Right renal cortex interstitium (tissue), 3 donors: ENCODE measurements around the gene KDM5A. TPM values are rescaled to one million over a fixed set of nuclear protein-coding genes. Genes with fewer than 3 reads are reported as not detected.

Source experiments
- DNase-seq, 3 donors: peaks; one replicate each; pipeline ENCODE4 v3.0.0-alpha.2; 2013; ENCODE audit warnings: low read depth in 3 of 3, low spot score in 2 of 3
- polyA plus RNA-seq, 3 donors: library from polyadenylated mRNA; unstranded; fragments of 120-200 nt; gene quantifications; one replicate each; pipeline ENCODE4 v1.2.1, GENCODE V29; 2013; ENCODE audit not compliant: insufficient read length in 3 of 3

Gene KDM5A
- polyA plus RNA-seq, 3 donors, result 44.1 to 47.4 (median 44.2) TPM

DNA sequence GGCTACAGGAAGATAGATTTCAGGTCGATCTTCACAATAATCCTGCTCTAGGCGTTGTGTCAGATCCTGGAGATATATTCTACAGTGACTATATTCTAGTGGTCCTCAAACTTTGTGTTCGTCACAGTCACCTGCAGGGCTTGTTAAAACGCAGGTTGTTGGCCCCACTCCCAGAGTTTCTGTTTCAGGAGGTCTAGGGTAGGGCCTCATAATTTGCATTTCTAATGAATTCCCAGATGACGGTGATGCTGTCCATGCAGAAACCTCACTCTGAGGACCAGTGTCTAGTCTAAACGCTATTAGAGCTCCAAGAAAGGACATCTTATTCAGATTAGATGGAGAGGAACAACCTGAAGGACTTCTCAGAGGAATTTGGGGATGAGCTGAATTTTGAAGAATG, 113.3 kb downstream of the KDM5A start:
- DNase-seq, result no peak

DNA sequence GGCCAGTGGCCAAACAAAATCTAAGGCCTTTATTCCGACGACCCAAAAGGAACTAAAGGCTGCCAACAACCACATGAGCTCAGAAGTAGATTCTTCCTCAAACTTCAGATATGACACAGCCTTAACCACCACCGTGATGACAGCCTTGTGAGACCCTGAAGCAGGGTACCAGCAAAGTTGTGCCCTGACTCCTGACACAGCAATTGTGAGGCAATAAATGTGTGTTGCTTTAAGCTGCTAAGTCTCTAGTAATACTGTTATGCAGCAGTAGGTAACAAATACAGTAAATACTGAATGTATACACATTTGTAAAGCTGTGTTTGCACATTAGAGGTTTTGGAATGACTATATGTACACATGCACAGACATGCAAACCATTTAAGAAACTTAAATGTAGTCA, 115.7 kb downstream of the KDM5A start:
- DNase-seq, result no peak

DNA sequence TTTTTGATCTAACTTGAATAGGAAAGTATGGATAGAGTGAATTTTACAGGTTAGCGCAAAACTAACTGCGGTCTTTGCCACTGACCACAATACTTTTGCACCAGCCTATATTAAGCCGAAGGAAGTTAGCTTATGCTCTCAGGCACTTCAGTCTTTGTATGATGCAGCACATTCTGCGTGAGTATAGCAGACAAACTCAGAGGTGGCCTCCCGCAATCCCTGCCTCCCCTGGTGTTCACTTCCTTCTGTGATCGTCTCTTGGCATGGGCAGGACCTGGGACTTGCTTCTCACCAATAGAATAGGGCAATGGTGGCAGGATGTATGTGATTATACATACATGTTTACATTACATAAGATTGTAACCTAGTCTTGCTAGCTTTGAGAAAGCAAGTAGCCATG, 116.2 kb downstream of the KDM5A start:
- DNase-seq, result no peak

DNA sequence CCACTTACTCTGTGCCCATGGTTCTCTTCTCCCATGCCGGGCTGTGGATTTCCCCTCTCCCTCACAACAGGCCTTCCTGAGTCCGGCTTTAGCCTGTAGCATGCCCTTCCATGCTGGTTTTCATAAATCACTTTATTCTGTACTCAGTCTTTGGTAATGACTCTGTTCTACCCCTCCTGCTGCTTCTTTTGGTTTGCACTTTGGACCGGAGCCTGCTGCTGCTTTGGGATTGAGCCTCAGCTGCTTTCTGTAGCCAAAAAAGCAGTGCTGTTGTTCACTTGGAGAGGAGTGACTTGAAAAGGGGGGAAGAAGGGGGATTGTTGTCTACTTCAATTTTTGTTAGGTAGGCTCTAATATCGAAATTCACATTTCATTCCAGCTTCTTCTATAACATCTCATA, 118.0 kb downstream of the KDM5A start:
- no peak for DNase-seq

DNA sequence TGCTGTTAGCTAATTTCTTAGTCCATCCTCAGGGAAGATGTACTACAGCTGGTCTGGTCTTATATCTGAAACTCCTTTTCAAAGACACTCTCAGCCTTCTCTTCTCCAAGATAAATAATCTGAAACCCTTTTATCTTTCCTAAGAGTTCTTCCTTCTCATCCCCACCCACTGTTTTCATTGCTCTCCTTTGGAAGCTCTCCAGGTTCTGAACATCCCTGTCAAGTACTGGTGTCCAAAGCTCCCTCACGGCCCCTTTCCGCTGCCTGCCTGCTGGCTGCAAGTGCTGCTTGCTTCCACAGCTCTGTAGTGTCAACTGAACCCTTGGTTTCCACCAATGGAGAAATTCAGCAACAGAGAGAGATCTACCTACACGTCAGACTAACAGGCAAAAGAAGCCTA, 119.9 kb downstream of the KDM5A start:
- no peak for DNase-seq

DNA sequence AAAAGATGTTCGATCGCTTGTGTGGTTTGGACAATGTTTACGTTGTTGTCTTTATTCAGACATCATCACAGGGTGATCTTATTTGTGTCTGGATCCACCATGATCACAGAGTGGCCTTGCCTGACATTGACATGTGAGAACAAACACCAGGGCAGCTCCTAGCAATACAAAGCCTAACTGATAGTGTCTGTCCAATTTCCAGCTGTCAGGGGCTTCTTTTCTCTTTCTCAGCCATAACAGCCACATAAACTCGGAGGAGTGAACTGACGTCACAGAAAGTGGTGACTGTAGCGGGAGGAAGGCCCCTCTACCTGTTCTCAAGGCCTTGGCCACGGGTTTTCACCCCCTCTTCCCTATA, 120.7 kb downstream of the KDM5A start:
- DNase-seq, result no peak

DNA sequence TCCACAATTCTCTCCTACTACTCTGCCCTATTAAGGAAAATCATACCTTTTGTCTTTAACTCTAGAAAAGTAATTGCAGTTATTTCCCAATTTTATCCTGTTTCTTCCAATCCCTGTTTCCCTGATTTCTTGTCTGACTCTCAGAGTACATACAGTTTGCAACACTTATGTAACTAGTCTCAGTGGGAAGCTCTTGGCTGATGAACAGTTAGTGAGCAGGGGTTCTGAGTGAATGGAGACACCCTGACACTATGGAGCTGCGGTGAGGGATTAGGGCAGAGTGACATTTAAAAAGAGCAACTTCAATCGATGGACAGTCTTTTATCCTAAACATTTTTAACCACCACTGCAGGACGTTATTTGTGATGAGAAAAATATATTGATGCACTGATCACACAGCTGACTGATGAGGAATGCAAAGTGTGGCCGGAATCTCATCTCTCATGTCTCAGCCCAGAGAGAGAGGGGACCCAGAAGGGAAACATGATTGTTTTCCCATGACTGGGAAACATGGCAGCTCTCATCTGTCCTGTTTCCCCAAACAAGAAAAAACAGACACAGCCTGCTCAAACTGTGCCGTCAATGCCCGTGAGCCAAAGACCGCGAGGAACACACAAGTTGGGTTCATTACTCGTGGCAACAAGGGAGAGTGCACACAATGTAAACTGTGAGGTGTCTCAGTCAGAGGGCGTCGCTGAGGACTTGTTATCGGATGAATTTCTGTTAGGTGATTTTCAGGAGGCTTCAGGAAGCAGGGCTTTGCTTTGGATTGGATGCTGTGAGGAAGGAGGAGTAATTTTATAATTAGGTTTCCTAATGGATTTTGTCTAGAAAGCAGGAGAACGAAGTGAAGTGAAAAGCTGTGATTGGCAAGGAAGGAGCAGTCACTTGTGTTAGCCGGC, 121.3 kb downstream of the KDM5A start:
- no peak for DNase-seq

DNA sequence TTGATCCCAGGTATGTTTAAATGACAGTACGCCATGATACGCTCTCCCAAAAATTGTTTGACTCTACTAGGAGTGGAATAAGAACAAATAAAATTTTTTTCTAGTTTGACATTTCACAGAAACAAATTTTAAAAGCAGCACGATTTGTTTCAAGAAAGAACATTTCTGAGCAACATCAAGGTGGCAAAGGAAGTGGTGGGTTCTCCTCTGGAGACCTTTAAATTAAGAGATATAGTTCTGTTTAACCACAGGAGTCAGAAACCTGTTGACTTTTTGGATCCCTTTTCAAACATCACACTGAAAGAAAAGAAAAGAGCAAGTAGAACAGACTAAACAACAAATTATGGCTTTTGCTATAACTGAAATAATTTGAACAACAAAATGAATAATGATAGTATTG, 124.0 kb downstream of the KDM5A start:
- DNase-seq, result no peak

DNA sequence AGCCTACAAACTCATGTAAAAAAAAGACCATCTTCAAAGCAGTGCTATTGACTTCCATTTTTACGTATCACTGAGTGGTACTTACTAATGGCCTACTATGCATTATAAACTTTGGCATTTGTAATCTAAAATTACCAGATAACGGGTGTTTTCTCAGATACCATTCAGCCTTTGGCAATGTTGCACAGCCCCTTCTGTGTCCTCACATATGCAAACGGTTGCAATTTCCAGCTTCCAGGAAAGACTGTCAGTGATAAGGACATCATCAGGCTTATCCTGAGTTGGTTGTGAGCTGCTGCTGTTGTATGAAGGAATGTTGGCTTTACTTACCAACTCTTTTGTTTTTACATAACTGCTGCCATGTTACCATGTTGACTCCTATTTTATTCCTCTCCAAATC, 124.9 kb downstream of the KDM5A start:
- no peak for DNase-seq

DNA sequence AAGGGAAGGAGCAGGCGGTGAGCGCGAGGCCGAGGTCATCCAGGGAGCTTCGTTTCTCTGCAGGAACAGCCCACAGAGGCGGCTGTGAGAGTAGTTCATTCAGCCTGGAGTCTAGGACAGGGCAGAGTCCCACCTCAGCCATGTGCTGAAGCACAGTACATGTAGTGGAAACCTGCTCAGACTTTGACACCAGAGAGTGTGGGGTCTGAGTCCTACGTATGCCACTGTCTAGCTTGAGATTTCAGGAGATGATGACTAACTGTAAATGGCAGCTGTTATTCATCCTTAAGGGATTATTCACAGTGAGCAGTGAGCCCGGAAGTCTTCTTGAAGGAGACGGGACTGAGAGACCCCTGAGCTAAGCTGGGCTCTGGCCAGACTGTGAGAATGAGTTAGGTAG, 125.5 kb downstream of the KDM5A start:
- no peak for DNase-seq

DNA sequence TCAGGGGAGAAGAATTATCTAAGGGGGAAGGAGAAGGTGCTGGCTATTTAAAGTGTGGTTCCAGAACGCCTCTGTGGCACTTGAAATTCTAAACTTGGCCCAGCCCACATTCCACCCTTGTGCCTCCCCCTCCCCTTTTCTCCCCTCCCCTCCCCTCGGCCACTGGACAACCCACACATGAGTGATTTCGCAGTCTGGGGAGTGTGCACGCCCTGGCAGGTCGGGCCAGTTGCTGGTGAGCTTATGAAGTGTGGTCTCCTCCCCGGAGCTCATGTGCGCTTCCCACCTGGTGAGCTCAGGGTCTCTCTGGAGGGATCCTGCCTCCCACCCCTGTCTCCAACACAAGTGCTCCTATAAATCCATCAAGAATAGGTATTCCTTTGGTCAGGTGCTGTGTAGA, 126.3 kb downstream of the KDM5A start, which contains the start of gene SLC6A13:
TSS of gene SLC6A13 (minus strand) at position 20 of the 400 bp plus-strand sequence. CDS start 2,784 bp downstream, outside the sequence.
- peak in 2 of 3 donors; percentile 56 to 75 for DNase-seq

DNA sequence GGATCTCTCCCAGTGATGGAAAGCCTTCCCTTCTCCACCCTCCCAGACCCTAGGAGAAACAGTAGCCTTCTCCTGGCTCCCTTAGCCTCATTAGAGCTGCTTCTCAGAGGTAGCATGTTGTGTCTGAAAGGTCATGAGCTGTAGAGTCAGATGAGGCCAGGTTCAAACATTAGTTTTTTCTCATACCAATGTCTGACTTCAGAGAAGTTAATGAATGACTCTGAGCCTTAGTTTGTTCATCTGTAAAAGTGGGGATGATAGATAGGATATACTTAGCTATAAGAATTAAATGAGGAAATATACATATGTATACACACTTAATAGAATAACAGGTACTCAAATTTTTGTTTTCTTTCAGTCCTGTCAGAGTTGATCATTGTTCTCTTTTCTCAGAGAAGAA, 127.0 kb downstream of the KDM5A start:
- no peak for DNase-seq

DNA sequence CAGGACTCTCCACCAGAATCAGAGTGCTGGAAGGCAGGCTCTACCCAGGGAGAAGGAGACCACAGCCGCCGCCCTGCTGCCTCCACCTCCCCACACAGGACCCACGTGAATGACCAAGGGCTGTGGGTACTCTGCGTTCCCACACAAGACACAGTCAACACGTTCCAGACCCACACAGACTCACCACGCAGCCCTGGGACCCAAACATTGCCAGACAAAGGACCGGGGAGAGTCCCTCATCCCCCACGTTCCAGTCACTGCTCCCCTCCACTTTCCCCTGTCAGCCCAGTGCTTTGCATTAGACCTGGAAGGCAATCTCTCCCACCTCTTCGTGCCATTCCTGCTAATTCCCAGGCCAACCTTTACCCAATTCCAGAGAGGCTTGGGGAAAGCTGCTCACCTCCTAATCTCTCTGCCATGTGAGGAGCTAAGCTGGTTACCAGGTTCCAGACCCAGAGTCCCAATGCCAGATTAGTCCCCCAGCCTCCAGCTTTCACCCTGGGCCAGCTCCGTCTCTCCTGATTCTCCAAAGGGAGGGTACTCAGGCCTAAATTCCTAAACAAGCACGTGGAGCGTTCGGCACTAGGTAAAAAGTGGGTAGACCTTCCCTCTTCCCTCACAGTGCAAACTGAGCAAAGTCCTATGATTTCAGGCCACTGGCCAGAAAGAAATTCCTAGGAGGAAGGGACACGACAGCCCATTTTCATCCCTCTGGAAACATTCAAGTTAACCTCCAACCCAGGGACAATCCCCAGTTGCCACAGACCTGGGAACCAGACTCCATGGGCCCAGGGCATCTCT, 131.4 kb downstream of the KDM5A start:
- no peak for DNase-seq

DNA sequence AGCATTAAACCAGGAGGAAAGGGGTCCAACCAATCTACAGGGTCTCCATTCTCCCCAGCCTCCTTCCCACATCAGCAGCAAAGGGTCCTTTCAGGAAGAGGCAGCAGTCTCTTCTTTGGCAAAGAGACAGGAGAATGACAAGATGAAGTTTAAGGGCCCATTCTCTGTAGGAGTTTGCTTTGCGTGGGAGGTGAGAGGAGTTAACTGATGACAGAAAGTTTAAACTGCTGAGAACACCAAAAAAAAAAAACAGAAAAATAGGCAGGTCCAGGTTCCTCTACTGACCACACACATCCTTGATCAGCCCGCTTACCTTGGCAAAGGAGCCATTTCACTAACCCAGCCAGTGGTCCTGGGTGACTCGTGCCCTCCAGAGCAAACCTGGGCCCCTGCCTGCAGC, 132.2 kb downstream of the KDM5A start:
- DNase-seq, result no peak

DNA sequence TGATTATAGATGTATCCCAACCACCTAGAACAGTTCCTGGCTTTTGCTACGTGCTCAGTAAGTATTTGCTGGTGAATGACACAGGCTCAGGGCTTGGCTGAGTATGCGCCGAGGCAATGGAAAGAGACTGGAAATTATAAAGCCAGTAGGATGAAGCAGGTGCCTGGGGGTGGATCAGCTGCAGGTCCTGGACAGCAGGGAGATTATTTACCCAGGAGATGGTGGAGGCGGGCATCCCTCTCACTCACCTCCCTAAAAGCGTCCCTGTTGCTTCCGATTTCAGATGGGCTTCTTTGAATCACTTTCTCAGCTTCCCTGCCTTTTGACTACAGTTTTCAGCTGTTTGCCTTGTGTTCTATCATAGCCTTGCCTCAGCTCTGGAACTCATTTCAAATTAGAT, 132.9 kb downstream of the KDM5A start:
- DNase-seq, result no peak

DNA sequence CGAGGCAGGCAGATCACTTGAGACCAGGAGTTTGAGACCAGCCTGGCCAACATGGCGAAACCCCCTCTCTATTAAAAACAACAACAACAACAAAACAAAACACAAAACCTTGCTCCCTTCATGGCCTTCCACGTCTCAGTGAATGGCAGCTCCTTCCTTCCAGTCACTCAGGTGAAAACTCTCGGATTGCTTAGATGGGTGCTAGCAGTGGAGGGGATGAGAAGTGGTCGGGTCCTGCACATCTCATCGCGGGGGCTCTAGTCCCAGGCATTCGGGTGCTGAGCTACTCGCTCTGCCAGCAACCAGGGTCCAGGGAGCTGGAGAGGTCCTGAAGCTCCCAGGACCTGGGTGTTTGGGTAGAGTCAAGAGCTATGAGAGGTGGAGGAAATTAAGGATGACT, 134.2 kb downstream of the KDM5A start:
- DNase-seq, result no peak

DNA sequence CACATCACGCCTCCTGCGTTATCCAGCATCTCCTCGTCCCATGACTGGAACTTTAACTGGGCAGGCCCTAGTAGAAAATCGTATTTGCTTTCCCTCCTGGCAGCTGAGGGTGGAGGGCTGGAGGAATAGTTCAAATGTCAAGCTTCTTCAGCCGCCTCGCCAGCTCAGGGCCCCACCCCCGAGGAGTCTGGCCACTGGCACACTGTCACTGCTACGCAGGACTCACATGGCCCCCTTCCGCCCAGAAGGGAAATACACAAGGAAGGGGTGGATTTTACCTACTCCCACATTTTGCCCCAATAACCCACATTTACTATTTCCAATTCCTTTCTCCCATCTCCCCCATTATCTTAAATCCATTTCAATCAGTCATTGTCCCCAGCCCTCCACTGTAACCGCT, 135.1 kb downstream of the KDM5A start:
- DNase-seq, result no peak

DNA sequence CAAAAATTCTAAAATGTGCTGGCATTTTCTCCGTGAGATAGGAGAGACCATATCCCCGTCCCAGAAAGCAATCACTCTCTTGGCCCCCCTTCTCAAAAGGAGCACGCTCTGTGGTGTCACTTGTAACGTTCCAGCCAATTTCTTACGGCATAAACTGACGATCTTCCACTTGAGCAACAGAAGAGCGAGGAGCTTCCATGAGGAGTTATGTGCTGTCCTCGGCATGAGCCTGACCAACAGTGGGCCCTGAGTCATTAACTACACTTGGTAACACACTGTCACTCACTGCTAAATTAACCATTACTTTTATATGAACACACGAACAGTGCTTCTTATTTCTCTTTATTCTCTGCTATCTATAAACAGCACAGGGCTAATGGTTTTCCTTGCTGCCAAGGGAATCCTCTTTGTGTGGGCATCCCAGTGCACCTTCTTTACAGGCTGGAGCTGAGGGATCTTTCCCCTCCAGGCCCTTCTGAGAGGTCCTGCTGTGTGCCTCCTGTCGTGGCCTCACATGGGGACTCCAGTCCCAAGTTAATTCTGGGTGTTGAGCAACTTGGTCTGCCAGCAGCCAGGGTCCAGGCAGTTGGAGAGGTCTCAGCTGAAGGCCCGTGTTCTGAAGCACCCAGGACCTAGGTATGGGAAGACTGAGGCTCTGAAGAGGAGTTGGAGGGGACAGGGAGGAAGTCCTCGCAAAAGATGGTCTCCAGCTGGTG, 135.8 kb downstream of the KDM5A start:
- DNase-seq, result no peak

DNA sequence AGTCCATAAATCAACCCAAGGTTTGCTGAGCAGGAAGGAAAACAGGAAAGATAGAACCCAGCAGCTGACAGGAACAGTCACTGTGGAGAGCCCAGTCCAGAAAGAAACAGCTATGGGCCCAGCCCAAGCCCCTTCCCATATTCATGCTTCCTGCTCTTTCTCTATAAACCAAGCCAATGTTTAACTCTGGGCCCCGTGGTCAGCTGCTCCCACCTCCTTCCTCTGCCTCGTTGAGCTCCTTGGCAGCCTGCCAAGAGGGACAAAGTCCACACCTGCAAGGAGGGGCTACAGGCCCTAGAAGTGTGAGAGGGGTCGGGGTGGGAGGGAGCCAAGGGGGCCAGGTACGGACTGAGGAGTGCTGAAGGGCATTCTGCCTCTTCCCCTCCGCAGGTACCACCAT, 136.5 kb downstream of the KDM5A start:
- peak in 2 of 3 donors; percentile 58 to 65 for DNase-seq

DNA sequence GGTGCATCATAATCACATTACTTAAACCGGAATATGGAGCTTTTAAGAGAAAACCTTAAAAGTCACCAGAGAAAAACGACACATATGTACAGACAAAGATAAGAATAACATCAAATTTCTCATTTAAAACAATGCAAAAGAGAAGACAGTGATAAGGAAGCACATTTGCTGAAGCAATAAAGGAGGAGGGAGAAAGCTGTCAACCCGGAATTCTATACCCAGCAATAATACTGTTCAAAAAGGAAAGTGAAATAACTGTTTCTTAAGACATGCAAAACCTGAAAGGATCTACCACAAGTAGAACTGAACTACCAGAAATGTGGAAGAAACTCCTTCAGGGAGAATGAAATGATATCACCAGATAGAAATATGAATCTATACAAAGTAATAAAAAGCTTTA, 141.8 kb downstream of the KDM5A start:
- no peak for DNase-seq

DNA sequence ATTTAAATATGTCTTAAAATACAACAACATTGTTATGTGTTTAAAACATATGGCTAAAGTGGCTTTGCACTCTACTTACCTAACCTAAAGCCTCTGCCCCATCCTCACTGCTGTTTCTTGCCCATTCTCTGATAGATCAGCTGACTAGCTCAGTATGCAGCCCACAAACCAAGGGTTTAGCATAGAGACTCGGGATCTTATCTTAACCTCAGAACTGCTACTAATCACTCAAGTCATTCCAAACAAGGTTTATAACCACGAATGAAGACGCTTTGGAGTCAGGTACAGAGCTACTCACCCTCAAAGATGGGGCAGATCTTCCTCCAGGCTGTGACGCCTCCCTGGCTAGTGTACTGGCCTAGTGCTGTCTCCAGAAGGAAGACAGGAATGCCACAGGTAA, 145.7 kb downstream of the KDM5A start:
- no peak for DNase-seq
